SU-DHL-6 (cell line): Measurements from ENCODE around the gene XRCC4.

Experiments
- CTCF ChIP-seq: fragments of 200-600 bp; sonication (generic); IDR thresholded peaks from one replicate; pipeline ENCODE4 v1.5.1; 2017; ENCODE audit warnings: antibody characterized with exemption, mild to moderate bottlenecking, low read length, moderate library complexity; ENCODE audit not compliant: insufficient read depth, poor library complexity, severe bottlenecking
- EZH2phosphoT487 ChIP-seq: fragments of 200-600 bp; sonication (generic), shearing (Covaris generic); conservative IDR thresholded peaks from 2 replicates; pipeline ENCODE4 v1.6.1; 2018; ENCODE audit warnings: mild to moderate bottlenecking, antibody characterized with exemption, low read length, moderate library complexity, mixed read lengths

- TF ChIP-seq CTCF: no peak
- no peak for TF ChIP-seq EZH2phosphoT487
Measured at GRCh38 chr5:83172011-83172410, 94.7 kb downstream of the XRCC4 start.
